IPS-18c (cell line): ENCODE measurements around the gene CHAF1B.

Experiments
- H3K4me3 ChIP-seq: 2 replicates; pipeline ENCODE4 v1.7.0; 2013; ENCODE audit warnings: low read depth, mild to moderate bottlenecking, low read length, moderate library complexity; ENCODE audit not compliant: insufficient read depth
- H3K9me3 ChIP-seq: one replicate; pipeline ENCODE4 v1.6.1; 2013; ENCODE audit warnings: mild to moderate bottlenecking, low read length, moderate library complexity; ENCODE audit not compliant: control insufficient read depth, insufficient read depth

The CHAF1B gene

GRCh38 chr21:36415375-36415774, 30.2 kb downstream of the CHAF1B start:
- Histone ChIP-seq H3K9me3 (no peaks in the 10 kb centered on the region), H3K4me3 (no peak overlapping the region)

- H3K4me3 ChIP-seq, result no peak overlapping the region
- no peaks in the 10 kb centered on the region for H3K9me3 ChIP-seq
Observed at GRCh38 chr21:36419241-36419640, 34.0 kb downstream of the CHAF1B start.

DNA sequence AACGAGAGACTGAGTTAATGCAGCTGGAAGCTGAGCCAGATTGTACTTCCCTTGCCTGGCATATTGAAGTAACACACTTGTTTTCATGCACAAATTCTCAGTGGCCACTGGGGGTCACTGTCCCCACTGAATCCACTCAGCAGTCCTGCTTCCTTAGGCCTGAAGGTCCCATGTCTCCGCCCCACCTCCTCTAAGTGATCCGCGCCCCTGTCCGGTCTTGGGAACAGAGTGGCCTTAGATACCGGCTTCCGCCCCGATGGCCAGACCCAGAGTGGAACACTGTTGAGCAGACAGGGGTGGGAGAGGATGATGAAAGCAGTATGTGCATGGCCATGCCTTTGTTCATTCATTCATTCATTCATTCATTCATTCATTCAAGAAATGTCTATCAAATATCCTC, 34.8 kb downstream of the CHAF1B start:
- H3K4me3 ChIP-seq, result no peak overlapping the region
- H3K9me3 ChIP-seq, result no peaks in the 10 kb centered on the region

- Histone ChIP-seq H3K4me3 (no peak overlapping the region), H3K9me3 (no peaks in the 10 kb centered on the region)
Observed at GRCh38 chr21:36420571-36421339, 35.6 kb downstream of the CHAF1B start.

- H3K9me3 ChIP-seq, result no peaks in the 10 kb centered on the region
Observed at GRCh38 chr21:36422279-36423098, 37.3 kb downstream of the CHAF1B start.

GRCh38 chr21:36423771-36424433, 38.7 kb downstream of the CHAF1B start:
- H3K9me3 ChIP-seq, result no peaks in the 10 kb centered on the region
- no peak overlapping the region for H3K4me3 ChIP-seq

More at GRCh38 chr21:36422279-36423098, 37.3 kb downstream of the CHAF1B start:
- no peak overlapping the region for H3K4me3 ChIP-seq

DNA sequence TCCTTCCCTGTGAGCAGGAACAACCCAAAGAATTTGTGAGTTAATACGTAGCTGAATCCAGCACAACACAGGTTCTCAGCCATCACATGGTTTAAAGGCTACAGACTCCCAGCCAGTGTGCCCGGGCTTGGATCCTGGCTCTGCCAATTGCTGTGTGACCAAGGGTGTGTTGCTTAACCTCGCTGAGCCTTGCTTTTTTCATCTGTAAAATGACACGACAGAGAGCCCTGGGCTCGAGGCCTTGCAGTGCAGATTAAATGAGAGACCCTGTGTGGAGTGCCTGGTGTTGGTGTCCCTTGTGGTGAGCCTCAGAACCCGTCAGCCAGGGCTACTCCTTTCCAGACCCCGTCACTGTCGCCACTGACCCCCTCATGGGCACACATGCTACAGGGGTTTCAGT, 39.4 kb downstream of the CHAF1B start:
- Histone ChIP-seq H3K4me3 (no peak overlapping the region), H3K9me3 (no peaks in the 10 kb centered on the region)

GRCh38 chr21:36425286-36425685, 40.1 kb downstream of the CHAF1B start:
- H3K9me3 ChIP-seq, result no peaks in the 10 kb centered on the region
- no peak overlapping the region for H3K4me3 ChIP-seq

- no peaks in the 10 kb centered on the region for H3K9me3 ChIP-seq
Observed at GRCh38 chr21:36427502-36427901, 42.3 kb downstream of the CHAF1B start.

GRCh38 chr21:36428761-36429432, 43.7 kb downstream of the CHAF1B start:
- no peaks in the 10 kb centered on the region for H3K9me3 ChIP-seq

More at GRCh38 chr21:36427502-36427901, 42.3 kb downstream of the CHAF1B start:
- no peak overlapping the region for H3K4me3 ChIP-seq

DNA sequence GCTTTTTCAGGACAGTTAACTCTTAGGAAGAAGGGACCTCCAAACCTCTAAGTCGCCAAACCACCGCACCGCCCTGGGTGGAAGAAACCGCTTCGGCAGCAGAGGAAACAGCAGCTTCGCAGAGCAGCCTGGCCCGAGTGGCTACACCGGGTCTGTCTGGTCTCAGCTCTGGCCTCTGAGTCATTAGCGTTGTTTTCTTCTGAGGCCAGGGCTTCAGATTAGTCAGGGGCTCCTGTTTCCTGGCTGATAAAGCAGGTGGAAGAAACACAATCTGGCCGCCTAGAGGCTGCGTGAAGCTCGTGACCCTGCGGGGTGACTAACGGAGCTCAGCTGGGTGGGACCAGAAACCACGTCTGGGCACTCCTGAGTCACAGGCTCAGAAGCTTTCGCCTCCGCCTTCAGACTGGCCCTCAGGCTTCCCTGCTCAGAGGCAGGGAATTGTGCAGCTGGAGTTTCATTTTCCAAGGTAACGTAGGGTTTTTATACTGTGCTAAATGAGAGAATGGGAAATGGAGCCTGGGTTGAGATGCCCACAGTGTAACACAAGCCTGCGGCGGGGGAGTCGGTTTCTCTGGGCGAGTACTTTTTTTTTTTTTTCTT, 44.9 kb downstream of the CHAF1B start:
- no peaks in the 10 kb centered on the region for H3K9me3 ChIP-seq
- H3K4me3 ChIP-seq, result no peak overlapping the region

More at GRCh38 chr21:36428761-36429432, 43.7 kb downstream of the CHAF1B start:
- no peak overlapping the region for H3K4me3 ChIP-seq

DNA sequence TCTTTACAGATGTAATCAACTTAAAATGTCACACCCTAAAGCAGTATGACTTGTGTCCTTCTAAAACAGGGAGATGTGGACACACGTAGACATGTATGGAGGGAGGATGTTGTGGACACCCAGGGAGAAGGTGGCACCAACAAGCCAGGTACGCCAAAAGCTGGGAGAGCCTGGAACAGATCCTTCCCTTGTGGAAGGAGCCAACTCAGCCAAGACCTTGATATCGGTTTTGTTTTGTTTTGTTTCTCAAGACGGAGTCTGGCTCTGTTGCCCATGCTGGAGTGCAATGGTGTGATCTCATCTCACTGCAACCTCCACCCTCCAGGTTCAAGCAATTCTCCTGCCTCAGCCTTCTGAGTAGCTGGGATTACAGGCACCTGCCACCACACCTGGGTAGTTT, 45.6 kb downstream of the CHAF1B start:
- no peaks in the 10 kb centered on the region for H3K9me3 ChIP-seq
- no peak overlapping the region for H3K4me3 ChIP-seq

- Histone ChIP-seq H3K9me3 (no peaks in the 10 kb centered on the region), H3K4me3 (no peak overlapping the region)
Observed at GRCh38 chr21:36431252-36431651, 46.1 kb downstream of the CHAF1B start.

DNA sequence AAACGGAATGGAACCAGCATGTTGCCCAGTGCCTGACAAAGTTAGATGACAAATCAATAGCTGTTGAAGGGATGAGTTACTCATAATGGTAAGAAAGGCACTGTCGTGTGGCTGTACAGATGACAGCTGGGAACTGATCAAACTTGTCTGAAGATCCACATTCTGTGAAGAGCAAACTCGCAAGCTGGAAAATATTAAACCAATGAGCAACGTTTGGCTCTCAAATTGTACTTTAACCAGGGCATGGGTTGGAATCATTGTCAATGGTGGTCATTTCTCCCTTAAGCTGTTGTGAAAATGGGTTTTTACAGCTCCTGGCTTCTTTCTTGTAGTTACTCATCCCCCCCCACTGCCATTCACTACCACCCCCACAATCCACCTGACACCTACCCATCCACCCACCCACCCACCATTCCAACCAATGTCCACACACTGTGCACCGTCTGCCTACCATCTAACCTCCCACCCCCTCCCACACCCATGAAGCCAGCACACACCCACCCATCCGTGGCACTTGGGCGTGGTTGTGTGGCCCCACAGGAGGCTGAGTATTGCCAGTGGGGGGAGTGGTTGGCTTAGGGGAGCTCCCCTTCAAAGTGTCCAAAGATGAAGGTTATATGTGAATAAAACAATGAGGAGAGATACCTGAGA, 48.0 kb downstream of the CHAF1B start:
- H3K4me3 ChIP-seq, result no peak overlapping the region
- no peaks in the 10 kb centered on the region for H3K9me3 ChIP-seq

GRCh38 chr21:36434144-36434543, 49.0 kb downstream of the CHAF1B start:
- Histone ChIP-seq H3K4me3 (no peak overlapping the region), H3K9me3 (no peaks in the 10 kb centered on the region)
